HG03565 (cell line): ENCODE measurements around the gene IL3.
A peak's percentile ranks its signal among the peaks of the same experiment; 100 is the strongest.

Experiments used
- ATAC-seq: cut with Tn5 transposase; IDR thresholded peaks from one replicate; pipeline ENCODE4 v1.9.1; 2021; ENCODE audit warnings: mild to moderate bottlenecking, moderate library complexity; ENCODE audit not compliant: unreplicated experiment

The IL3 gene

DNA sequence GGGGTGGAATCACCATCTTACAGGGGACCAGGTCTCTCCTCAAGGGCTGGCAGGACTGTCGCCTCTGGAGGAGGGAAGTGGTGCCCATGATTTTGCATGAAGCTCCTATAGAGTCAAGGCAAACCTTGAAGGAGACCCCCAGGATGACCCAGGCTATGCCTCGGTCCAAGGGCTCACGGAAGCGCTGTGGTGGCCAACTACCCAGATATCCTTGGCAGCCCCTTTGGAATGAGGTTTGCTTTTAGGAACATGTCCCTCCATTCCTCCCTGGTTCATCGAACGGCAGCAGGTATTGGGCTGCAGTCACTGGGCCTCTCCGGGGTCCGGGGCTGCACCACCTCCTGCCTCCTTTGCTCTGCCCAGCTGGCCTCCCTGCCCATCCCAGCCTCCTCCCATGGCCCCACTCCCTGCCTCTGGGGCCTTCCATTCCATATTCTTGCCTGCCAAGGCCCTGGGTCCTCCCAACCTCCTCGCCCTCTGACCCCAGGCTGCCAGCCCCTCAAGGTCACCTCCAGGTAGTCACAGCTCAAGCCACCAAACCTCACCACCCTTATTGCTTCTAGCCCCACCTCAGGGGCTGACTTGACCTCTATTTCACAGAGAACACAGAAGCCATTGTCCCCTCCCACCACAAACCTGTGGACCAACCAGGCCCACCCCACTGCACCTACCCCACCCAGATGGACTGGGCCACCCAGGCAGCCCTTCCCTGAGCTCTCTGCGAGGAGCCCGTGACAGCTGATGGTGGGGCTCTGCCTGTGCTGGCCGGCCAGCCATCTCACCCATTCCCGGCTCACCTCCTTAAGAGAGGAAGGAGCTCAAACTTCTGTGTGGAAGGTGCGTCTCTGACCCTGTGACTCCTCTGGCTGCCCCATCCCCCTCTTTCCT is 3.6 kb upstream of the IL3 start:
- ATAC-seq: no peak

DNA sequence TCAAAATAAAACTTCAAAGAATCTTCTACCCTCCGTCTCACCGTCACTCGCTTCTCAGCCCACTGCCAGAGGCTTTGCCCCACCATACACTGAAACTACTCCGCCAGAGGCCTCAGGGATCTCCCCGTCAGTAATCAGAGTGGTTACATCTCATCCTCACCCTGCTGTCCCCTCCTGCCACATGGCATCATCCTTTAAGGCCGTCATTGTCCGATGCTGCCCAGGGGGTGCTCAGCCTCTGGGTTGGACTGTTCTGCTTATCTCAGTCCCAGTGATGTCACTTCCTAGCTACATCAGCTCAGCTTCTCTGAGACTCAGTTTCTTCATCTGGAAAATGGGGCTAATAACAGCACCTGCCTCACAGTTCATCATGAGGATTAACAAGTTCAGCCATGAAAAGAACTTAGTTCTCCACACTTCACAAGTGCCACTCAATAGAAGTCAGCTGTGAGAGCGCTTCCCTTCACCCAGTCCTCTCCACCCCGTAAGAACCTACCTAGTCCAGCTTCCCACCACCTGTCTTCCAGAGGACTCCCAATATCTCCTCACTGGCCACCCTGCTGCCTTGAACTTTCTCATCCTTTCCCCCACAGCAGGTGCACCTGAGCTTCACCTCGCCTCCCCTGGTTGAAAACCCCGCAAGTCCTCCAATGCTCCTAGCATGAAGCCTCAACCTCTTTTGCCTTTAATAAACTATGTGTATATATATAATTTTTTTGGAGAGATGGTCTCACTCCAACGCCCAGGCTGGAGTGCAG is 2.8 kb upstream of the IL3 start:
- ATAC-seq: no peak

DNA sequence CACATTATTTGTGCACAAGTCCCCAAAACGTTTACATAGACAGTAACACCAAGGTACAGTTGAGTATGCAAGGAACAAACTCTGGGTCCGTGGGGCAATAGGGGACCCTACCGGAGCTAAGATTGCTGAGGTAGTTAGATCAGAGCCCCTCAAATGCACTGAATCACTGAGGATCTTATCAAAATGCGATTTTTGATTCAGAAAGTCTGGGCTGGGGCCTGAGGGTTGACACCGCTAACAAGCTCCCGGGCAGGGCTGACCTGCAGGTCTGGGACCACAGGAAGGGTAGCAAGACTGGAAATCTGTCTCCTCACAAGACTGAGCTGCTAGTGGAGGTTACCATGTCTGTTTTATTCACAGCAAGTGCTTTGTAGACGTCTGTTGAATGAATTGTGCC is 1.8 kb upstream of the IL3 start:
- ATAC-seq: no peak

DNA sequence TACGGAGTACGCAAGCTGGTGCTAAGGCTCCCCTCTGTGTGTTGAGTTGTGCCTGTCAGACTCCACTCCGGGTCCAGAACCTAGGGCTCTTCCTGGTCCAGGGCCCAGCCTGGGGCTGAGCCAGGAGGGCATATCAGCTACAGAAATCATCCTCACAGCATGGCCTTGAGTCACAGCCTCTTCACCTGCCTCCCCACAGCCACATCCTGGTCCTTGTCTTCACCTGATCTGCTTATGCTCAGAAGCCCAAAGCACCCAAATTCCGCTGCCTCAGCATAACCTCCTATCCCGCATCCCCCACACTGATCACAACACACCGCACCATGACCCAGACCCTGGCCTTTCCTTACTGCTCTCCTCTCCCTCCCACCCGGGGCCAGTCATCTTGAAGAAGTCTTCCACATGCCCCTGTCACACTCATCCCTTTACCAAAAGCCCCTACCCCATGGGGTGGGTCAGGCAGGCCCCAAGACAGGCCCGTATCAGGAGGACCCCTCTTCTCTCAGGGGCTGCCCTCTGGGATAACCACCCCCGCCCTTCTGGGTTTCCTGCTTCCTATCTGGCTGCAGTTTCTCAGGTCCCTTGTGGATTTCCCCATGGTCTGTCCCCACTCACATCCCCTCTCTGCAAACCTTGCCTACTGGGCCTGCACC is 1.3 kb upstream of the IL3 start:
- no peak for ATAC-seq

DNA sequence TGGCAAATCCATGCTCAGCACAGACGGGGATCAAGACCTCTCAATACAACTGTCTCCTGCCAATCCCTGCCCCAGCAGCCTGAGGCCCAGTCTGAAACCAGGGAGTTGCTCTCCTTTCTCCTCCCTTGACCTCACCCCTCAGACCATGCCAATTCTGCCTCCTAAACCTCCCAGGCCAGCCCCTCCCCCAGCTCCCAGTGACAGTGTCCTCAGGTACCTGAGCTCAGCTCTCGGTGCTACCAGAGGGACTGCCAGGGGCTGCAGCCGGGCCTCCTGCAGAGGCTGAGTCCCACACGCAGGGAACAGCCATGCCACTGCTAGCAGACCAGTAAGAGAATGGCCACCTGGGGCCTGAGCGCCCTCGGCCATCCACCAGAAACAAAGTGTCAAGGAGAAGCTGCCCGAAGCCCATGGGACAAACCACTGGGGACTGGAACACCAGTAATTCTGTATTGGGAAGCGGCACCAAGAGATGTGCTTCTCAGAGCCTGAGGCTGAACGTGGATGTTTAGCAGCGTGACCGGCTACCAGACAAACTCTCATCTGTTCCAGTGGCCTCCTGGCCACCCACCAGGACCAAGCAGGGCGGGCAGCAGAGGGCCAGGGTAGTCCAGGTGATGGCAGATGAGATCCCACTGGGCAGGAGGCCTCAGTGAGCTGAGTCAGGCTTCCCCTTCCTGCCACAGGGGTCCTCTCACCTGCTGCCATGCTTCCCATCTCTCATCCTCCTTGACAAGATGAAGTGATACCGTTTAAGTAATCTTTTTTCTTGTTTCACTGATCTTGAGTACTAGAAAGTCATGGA is 557 bp upstream of the IL3 start:
- ATAC-seq: no peak

DNA sequence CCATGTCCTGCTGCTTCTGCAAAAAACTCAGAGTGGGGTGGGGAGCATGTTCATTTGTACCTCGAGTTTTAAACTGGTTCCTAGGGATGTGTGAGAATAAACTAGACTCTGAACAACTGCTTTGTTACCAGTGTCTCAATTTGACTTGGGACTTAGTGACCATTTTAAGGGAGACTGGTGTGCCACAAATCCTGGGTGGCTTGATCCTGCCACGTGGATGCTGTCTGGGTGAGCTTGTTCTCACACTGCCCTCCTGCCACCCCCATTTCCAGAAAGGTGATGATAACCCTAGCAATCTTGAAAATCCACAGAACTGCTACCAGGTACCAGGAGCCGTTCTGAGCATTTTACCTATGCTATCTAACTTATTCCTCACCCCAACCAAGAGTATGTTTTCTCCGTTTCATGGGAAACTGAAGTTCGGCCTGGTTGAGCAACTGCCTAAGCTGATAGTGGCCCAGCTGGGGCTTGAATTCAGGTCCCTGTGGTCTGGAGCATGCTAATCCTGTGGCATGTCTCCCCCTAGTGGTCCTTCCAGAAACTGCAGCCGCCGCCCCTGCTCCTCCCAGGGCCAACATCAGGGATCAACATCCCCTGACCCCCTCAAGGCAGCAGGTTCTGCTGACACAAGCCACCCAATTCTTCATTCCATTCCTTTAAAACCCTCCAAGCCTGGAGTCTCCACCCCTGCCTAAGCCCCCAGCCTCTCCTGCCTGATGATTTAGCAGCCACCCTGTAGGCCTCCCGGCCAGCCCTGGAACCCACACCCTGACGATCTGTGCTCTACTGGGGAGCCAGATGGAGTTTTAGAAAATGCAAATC is 2.8 kb downstream of the IL3 start:
- ATAC-seq: peak; percentile 69

DNA sequence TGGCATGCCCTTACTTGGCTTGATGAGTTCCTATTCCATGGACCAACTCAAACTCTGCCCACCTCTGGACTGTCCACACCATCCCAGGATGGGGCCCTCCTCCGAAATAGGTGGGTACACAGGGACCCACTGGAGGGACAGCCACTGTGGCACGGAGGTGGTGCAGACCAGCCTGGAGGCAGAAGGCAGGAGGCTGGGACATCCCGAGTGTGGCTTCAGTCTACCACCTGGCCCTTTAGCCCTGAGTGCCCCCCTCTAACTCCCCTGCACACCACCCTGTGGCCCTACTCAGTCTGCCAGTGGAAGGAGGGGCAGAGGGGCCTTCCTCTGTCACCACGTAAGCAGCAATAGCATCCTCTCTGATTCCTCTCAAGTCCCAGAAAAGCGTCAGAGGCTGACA is 3.7 kb downstream of the IL3 start:
- no peak for ATAC-seq

DNA sequence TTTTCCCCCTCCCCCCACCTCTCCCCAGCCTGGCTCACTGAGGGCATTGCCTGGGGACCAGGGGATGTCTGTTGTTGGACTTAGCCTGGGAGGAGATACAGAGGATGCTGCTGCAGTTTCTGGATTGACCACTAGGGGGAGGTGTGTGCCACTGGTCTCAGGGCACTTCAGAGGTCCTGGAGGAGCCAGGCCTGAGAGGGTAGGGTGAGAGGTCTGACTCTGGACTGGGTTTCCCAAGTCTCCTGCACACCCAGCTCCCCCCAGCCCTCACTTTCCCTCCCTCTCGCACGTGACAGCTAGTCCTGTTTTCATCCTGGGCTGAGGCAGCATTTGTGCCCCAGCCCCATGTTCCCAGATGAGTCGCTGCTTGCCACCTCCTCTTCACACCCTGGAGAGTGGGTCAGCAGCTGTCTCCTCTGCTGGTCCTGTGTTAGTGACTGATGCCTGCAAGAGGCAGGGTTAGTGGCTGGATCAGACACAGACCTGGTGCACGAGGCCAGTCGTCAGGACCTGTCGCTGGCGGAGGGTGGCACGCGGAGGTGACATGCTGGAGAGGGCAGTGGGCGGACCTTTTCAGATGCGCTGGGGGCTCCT is 4.4 kb downstream of the IL3 start:
- no peak for ATAC-seq

DNA sequence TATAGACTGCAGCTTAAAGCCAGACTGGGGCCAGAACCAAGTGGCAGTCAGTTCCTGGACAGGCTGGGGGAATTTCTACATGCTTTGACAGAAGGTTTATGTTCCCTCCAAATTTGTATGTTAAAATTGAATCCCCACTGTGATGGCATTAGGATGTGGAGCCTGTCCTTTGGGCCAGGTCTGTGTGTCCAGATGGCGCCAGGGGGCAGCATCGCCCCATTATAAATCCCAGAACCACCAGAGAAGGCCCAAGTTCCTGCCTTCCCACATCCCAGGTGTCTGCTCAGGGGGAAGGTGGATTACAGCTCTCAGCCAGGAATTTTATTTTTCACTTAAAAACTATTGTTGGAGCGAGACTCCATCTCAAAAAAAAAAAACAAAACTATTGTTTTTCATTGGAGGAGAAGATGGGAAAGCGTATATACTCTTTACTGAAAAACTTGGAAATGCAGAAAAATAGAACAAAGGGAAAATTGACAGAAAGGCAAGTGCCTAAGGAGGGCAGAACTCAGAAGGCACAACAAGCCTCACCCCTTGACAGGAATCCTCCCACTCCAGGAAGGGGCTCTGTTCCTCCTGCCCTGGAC is 5.0 kb downstream of the IL3 start:
- ATAC-seq: no peak

DNA sequence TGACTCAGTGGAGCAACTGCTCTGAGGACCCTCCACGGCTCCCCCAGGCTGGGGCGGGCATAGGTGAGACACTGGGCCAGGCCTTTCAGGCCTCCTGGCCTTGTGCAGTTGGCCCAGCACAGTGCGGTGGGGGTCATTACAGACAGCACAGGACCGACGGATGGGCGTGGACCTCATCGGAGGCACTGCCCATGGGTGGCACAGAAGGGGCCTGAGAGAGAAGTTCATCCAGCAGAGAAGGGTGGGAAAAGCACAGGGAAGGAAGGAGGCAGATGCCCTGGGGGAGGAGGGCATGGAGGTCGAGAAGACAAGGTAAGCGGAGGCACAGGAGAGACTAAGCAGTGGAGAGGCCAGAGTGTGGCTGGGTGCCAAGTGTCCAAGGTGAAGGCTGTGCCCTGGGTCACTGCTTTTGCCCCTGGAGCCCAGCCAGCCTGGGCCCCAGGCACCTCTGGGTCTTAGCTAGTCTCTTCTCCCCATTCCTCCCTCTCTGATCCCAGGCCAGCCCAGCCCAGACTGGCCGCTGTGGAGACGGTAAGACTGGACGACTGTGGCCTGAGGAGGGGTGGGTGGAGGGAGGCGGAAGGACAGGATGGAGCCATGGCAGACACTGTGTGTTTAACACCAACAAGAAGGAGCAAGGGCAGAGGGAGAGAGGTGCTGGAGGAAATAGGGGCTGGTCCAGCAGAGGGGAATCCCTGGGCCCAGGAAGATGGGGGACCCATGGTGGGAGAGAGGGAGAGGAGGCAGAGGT is 5.7 kb downstream of the IL3 start:
- no peak for ATAC-seq

DNA sequence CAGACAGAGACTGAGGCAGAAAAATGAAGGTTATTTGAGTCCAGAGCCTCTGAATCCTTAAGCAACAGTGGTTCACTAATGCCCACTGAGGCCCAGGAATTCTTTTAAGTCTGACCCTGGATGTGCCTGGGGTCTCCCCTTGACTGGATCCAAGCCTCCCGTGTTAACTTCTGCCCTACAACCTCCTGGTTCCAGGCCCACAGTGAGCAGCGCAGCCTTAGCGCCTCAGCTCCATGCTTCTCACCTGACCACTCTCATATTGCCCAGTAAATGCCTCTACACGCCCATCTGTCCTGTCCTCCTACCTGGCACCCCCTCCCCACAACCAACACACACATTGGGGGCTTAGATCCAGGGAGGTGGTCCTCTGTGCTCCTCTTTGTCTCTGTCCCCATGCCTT is 6.4 kb downstream of the IL3 start:
- ATAC-seq: no peak

DNA sequence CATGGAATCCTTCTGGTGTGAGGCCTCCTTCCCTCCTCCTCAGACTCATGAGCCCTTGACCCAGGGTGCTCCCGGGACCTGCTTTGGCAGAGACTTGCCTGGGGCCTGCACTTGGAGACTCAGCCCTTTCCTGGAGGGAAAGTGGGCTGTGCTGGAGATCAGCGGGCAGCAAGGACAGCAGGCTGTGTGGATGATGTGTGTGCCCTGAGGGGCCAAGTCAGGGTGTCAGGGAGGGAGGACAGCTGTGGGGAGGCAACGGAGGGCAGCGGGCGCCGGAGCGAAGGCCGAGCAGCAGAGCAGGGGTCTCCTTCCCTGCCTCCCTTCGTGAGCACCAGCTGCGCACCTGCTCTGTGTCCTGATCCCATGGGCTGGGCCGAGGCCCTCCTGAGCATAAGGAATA is 7.0 kb downstream of the IL3 start:
- ATAC-seq: no peak

DNA sequence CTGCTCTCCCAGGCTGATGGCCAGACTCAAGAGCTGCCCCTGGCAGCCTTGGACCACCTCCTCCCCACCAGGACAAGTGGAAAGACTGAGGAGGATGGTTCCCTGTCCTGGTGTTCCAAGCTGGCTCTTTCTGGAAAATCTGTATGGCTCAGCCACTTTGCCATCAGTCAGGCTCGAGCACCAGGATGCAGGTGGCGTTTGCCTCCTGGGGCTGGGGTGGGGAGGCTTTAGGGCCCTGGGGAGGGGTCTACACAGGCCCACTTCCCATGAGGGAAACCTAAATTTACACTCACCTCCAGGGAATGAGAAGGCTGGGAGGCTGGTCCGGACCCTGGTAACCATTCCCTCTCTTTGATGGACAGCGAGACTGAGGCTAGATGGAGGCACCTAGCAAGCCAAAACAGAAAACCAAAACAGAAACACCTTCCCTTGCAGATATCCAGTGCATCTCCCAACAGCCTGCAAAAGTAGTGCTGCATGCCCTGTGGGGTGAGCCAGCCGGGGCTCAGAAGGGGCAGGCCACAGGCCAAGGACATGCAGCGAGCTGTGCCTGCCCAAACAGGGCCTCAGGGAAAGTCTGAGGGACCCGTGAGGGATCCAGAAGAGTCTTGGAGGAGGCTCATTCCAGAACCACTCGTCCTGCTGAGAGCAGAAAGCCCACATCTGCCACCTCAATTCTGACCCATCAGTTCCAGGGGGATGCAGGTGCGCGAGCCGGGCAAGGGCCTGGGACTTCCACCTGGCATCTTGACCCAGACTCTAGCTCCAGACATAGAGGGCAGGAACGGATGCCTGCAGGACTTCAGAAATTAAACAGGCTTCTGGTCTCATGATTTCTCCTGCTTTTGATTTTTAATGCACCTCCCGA is 7.7 kb downstream of the IL3 start:
- no peak for ATAC-seq

DNA sequence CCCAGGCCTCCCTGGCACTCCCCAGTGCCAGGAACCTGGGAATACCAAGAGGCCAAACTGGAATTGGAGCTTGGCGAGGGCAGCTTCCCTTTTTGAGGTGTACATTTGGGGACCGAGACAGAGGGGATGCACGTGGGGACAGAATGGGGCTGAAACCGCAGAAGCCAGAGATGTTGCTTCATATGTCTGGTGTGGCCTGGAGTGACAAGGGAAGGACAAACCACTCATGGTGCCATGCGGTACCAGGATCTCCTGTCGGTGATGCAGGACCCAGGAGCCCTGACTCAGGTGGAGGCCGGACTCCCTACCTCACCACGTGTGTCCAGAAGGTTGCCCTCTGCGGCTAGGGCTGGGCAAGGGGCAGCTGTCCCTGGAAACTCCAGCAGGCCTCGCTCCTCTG is 9.1 kb downstream of the IL3 start:
- ATAC-seq: no peak

DNA sequence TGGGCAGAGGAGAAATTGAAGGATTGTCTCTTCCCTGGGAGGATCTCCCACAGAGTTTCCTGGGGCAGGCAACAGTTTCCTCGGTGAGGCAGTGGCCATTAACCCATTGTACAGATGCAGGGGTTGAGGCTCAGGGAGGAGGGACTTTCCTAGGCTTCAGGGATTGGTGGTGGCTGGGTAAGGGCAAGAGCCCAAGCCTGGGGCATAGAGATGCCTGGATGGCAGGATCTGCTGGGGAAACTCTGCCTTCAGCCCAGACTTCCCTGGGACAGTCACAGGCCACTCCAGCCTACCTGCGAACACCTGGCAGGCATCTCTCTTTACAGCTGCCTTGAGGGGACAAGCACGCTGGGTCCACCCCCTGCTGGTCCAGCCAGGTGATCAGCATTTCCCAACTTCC is 9.5 kb downstream of the IL3 start:
- ATAC-seq: no peak

DNA sequence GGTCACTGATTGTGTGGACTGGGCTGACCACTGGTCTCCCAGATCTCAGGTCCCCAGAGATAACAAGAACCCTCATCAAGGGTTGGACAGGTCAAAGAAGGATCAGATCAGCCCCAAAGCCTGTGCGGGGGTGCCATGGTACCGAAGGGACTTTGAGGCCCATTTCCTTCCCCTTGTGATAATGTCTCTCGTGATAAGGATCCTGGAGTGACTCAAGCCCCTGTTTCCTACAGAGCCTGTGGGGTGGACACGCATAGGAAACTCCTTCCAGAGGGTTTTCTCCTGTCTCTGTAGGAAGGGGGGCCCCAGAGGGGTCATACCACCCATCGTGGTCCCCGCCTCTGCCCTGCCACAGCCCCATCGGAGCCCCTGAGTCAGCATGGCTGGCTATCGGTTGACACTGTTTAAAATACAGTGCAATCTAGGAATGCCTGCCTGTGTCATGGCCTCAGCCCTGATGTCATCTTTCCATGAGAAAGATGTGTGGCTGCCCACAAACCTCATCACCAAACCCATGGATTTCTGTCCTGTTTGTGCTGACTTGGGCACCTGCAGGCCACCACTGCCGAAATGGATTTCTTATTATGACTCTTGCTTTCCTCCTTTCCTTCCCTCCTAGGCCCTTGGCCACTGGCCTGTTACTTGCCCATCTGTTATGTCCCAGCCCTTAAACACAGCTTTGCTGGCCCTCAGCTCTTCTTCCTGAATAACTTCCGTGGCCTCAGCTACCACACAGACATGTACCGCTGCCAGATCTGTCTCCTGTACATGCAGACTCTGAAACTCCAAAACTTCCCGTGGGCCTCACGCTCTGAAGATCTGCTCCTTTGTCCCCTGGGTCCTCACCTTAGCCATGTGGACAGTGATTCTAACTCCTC is 10.2 kb downstream of the IL3 start:
- no peak for ATAC-seq

DNA sequence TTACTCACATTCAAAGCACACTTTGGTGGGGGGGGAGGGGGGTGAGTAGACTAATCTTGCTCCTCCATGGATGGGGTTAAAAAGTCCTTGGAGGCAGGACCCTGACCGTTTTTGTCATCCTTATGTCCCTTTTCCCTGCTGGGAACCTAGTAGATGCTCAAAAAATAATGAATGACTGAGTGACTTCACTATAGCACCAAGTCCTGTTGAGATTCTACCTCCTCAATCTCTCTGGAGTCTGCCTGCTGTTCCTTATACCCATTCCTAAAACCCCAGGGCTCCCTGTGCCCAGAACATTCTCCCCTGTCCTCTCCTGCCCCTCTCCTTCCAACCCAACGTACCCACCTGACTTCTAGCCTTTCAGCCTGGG is 10.9 kb downstream of the IL3 start:
- ATAC-seq: no peak
